G401.6 (cell line): ENCODE data around the gene USP21.
A peak's percentile ranks its signal among the peaks of the same experiment; 100 is the strongest.

Source experiments
- FAIRE-seq: peaks from 2 replicates; lab custom pipeline; 2012; peaks lifted over from hg19 to GRCh38; lab: Jason Lieb, UNC

USP21 gene

GRCh38 chr1:161137881-161138280 lies 21.4 kb upstream of the USP21 start:
- no peak for FAIRE-seq

DNA sequence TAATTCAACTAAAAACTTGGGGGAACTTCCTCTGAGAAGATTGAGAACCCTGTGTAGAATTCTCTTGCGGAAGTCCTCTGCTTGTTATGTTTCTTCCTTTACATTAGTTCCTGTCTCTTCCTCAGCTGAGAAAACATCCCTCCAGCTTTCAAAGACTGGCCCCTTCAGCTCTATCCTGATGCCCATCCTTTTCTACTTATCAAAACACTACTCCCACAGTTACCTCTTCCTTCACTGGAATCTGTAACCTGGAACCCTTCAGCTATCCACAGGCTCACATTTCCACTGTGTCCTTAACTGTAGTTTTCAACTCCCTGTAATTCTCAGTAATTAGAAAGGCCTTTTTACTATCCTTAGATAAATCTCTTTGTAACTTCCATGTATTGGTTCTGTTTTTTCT lies 20.9 kb upstream of the USP21 start:
- FAIRE-seq, result no peak

GRCh38 chr1:161139766-161140165 lies 19.5 kb upstream of the USP21 start:
- peak; percentile 94 for FAIRE-seq

DNA sequence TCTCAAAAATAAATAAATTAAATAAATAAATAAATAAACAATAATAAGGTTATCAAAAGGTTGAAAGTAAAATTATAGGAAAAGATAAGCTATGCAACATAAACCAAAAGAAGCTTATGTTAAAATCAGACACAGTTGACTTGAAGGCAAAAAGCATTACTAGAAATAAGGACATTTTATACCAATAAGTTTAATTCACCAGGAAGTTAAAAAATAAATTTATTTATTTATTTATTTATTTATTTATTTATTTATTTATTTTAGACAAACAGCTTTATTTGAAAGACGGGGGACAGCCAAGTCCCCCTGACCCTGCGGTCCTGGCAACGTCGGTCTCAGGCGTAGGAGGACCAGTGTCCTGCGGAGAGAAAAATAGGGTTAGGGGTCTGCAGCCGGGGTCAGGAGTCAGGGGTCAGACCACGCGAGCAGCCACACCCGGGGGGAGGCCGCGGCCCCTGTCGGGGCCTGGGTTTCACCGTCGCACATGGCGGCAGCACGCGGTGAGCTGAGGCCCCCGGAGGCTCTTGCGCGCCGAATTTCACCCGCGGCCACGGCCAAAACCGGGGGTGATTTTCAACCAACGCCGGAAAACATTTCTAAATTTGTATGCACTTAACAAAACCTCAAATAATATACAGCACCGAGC lies 18.4 kb upstream of the USP21 start:
- no peak for FAIRE-seq

GRCh38 chr1:161145832-161146231 lies 13.5 kb upstream of the USP21 start:
- FAIRE-seq, result no peak

- no peak for FAIRE-seq
Observed at GRCh38 chr1:161153176-161153575, 6.1 kb upstream of the USP21 start.

GRCh38 chr1:161153682-161154337 lies 5.5 kb upstream of the USP21 start, which contains the start of gene UFC1:
Gene UFC1 (plus strand): TSS chr1:161153978. CDS start chr1:161153998, 20 bp downstream.
- peak; percentile 70 for FAIRE-seq

DNA sequence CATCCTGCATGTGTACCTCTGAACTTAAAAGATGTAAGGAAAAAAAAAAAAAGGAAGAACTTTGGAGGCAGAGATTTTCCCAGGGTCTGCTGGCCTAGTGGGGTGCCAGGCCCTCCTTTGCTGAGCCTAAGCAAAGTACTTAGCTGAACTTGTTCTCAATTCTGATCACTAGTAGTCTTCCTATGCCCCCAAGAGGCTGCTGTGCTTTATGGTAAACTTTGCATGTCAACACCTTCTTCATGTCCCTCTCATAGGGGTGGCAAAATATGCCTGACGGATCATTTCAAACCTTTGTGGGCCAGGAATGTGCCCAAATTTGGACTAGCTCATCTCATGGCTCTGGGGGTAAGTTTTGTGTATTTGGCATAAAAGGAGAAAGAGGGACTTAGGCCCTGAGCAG lies 1.4 kb upstream of the USP21 start:
- no peak for FAIRE-seq

- no peak for FAIRE-seq
Observed at GRCh38 chr1:161158316-161159010, 837 bp upstream of the USP21 start.

DNA sequence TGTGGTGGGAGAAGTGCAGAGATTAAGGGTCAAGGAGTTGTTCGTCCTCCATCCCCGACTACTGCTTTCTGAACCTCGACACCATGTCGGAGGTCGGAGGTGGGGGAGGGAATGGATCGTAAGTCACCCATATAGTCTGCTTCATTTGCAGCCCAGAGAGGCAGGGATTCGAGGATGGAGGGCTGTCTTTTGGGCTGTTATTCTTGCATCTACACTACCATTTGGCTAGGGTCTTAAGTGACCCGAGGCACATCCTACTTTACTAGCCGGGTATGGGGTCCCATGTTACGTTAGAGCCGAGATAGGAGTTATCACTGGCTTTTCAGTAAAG lies 578 bp downstream of the USP21 start:
- no peak for FAIRE-seq

DNA sequence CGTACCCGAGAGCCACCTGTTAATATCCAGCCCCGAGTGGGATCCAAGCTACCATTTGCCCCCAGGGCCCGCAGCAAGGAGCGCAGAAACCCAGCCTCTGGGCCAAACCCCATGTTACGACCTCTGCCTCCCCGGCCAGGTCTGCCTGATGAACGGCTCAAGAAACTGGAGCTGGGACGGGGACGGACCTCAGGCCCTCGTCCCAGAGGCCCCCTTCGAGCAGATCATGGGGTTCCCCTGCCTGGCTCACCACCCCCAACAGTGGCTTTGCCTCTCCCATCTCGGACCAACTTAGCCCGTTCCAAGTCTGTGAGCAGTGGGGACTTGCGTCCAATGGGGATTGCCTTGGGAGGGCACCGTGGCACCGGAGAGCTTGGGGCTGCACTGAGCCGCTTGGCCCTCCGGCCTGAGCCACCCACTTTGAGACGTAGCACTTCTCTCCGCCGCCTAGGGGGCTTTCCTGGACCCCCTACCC lies 1.4 kb downstream of the USP21 start:
- FAIRE-seq, result no peak

- no peak for FAIRE-seq
Observed at GRCh38 chr1:161161652-161162051, 2.4 kb downstream of the USP21 start.

DNA sequence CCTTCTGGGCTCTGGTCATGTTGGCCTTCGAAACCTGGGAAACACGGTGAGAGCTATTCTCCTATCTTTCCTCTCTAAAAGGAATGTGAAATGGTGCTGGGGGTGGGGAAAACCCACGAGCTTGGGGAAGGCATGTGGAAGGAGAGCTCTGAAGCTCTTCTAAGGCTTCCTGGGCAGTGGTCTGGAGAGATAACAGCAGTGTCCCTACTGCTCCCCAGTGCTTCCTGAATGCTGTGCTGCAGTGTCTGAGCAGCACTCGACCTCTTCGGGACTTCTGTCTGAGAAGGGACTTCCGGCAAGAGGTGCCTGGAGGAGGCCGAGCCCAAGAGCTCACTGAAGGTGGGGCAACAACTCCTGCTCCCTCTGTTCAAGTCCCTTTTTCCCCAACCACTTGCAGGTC lies 2.8 kb downstream of the USP21 start:
- no peak for FAIRE-seq

DNA sequence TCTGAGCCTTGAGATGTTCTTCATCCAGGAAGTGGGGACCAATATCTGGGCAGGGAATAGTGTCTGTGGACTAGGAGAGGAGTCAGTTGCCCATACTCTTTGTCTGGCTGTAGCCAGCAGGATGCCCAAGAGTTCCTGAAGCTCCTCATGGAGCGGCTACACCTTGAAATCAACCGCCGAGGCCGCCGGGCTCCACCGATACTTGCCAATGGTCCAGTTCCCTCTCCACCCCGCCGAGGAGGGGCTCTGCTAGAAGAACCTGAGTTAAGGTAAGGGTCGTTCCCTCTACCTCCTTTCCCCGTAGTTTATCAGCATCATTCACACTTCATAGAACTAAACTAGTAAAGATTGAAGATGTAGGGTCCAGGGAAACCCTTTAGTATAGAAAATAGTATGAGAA lies 3.5 kb downstream of the USP21 start:
- no peak for FAIRE-seq

GRCh38 chr1:161163793-161164192 lies 4.5 kb downstream of the USP21 start:
- no peak for FAIRE-seq

GRCh38 chr1:161164901-161165610 lies 5.8 kb downstream of the USP21 start:
- FAIRE-seq, result no peak

DNA sequence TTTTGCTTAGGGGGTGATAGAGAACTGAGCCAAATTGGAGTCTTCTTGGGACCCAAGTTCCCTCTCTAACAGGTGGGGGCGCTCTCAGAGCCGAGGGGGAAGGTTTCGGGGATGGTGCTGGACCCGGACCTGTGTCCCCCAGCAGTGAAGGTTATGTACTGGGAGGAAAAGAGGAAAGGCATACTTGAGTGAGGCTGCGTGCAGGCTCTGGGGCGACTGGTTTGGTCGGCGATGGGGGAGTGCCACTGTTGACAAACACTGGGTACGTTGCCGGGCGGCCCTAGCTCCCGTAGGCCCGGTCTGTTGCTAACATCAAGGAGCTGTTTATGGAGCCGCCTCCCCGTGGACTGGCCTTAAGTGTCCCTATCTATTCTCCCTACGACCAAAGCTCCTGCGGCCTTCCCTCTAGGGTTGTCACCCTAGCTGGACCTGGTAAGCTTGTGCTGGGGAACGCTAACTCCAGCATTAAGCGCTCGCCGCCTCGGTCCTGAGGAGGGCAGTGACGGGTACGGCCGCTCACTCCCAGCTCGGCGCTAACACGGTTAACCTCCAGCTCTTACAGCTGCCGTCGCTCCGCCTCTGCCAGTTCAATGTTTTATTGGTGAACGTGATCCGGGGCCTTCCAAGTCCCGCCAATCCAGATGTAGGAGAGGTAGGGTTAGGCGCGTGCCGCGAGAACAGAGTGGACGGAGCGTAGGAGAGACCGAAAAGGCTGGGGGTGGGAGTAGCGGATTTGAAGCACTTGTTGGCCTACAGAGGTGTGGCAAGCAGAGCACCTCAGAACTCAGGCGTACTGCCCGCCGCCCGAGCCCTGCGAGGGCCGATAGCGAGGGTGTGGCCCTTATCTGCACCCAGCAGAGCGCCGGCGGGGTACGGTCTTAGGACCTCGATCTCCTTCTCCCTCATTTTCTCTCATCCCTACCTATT lies 6.7 kb downstream of the USP21 start, which contains the start of gene PPOX:
PPOX (plus strand) TSS at position 685 of the 927 bp plus-strand sequence. CDS start 422 bp downstream, outside the sequence.
- FAIRE-seq, result peak; percentile 98

DNA sequence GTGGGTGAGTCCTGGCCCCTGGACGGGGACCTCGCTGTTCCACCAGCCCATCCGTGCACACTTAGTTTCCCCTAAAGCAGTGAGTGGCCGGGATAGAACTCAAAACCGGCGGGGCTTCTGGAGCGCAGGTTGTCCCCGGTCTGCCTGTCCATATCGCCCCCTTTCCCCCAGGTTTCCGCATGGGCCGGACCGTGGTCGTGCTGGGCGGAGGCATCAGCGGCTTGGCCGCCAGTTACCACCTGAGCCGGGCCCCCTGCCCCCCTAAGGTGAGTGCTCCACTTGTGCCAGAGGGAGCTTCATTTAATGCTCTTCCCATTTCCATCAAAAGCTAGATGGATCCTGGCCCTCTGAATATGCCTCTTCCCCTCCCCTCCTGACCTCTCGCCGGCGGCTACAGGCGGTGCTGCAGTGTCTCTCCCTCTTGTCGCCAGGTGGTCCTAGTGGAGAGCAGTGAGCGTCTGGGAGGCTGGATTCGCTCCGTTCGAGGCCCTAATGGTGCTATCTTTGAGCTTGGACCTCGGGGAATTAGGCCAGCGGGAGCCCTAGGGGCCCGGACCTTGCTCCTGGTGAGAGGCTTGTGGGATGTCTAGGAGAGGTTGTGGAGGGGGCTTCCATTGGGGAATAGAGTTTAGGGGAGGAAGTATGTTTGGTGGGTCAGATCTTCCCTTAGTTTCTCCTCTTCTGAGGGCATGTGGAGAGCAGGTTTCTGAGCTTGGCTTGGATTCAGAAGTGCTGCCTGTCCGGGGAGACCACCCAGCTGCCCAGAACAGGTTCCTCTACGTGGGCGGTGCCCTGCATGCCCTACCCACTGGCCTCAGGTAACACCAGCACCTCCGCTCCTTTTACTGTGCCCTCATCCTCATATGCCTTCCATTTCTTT lies 7.6 kb downstream of the USP21 start:
- no peak for FAIRE-seq

- no peak for FAIRE-seq
Observed at GRCh38 chr1:161168906-161169305, 9.6 kb downstream of the USP21 start.

- FAIRE-seq, result no peak
Observed at GRCh38 chr1:161171191-161171590, 11.9 kb downstream of the USP21 start.

DNA sequence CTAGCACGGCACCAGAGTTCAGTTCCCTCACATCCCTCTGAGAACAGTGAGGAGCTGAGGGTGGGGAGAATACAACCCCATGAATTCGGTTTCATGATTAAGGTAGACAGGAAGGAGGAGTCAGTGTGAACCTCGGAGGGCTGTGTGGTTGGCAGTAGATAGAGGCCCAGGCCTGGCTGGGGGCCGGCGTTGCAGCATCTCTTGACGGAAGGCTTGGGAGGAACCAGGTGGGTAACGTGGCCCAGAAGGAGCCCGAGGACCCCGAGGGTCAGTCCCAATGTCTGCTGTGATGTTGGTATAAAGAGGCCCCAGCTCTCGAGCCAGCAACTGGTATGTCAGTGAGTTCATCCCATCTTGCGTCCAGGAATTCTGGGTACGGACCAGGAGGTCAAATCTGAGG lies 12.4 kb downstream of the USP21 start:
- no peak for FAIRE-seq
